ENCODE measurements around the gene RGS3. TPM values are rescaled to one million over a fixed set of nuclear protein-coding genes. Genes with fewer than 3 reads are reported as not detected.
A peak's percentile ranks its signal among the peaks of the same experiment; 100 is the strongest.

The RGS3 gene
- total and polyA plus RNA-seq, 10 of the 15 experiments (the other 5 are each of a cell fraction or from before 2014, with no cell fraction given): 2.9 to 138 (median 28.8) TPM

GRCh38 chr9:113542741-113543140, 79.2 kb downstream of the RGS3 start (continued):
- TF ChIP-seq ZNF687 (IDR thresholded peaks at IDR 0.05): no peak
- no peak for TF ChIP-seq NR2C2 (IDR thresholded peaks at IDR 0.05; ENCODE audit: borderline replicate concordance, control insufficient read depth, insufficient read length, low read depth)

- TF ChIP-seq POLR2AphosphoS5 (IDR thresholded peaks at IDR 0.05; ENCODE audit: low read length): peak; percentile 37; the same call in 1 of the 2 replicates
- TF ChIP-seq TCF3 (IDR thresholded peaks at IDR 0.05; ENCODE audit: borderline replicate concordance, insufficient read depth, low read depth, low read length): no peak
- TF ChIP-seq HDAC6 (IDR thresholded peaks at IDR 0.05; ENCODE audit: unreplicated experiment): no peak
- no peak for TF ChIP-seq SPI1 (IDR thresholded peaks at IDR 0.05; ENCODE audit: borderline replicate concordance, insufficient read depth, low read depth, low read length)
- no peak for TF ChIP-seq GABPA (IDR thresholded peaks at IDR 0.05; ENCODE audit: low read depth)
- no peak for TF ChIP-seq RCOR1 (conservative IDR thresholded peaks at IDR 0.05; ENCODE audit: low read depth, low read length)
- TF ChIP-seq ZNF274 (IDR thresholded peaks at IDR 0.05; ENCODE audit: insufficient read depth, insufficient read length): no peak
- no peak for TF ChIP-seq EP300 (IDR thresholded peaks at IDR 0.05; ENCODE audit: borderline replicate concordance in 1 of 2, control insufficient read depth in 1 of 2, low read depth in 2 of 2, low read length in 2 of 2)
- H3K79me2 ChIP-seq (ENCODE audit: control insufficient read depth, insufficient read depth, low read length): no peaks in the 10 kb centered on the region
- intact Hi-C loops (cut with micrococcal nuclease; ENCODE audit: unreplicated experiment): no loop called here
- no peak for DNase-seq (ENCODE audit: low read depth, low spot score)
- ChIA-PET POLR2A (interaction anchor here (1.1 kb wide), 1 partner anchor 22 kb away, joined by 3 read pairs; no protein-coding TSS in a partner anchor), RAD21 (ENCODE audit: unreplicated experiment) (interaction anchor here (0.9 kb wide), 1 partner anchor 39 kb away, joined by 4 read pairs; no protein-coding TSS in a partner anchor), SMC1A (ENCODE audit: uncharacterized antibody, unreplicated experiment) (interaction anchor here (0.8 to 1.3 kb wide), 2 partner anchors 22 to 115 kb away, joined by 3 to 4 read pairs; no protein-coding TSS in a partner anchor), CTCF (interaction anchor here (1.0 kb wide), 1 partner anchor 19 kb away, joined by 3 read pairs; no protein-coding TSS in a partner anchor)
- H3K4me2 ChIP-seq (ENCODE audit: control insufficient read depth, insufficient read depth): no peak overlapping the region
- no peak for FAIRE-seq
- H3K36me3 ChIP-seq (ENCODE audit: control insufficient read depth in 2 of 2, insufficient read depth in 2 of 2, low read length in 1 of 2): peaks cover 35 to 54% of the 10 kb centered on the region in 2 experiments
- peaks cover 6% of the 10 kb centered on the region for H3K4me1 ChIP-seq (ENCODE audit: control insufficient read depth, insufficient read depth, low read length)
- H3K4me3 ChIP-seq: no peak overlapping the region
- in situ Hi-C loops (cut with MboI): no loop called here
- no peaks in the 10 kb centered on the region for H3K9me3 ChIP-seq (replicated peaks; ENCODE audit: control insufficient read depth, insufficient read depth, low read length)
- H4K20me1 ChIP-seq (ENCODE audit: control insufficient read depth, insufficient read depth): no peaks in the 10 kb centered on the region; the same call in 1 of the 2 replicates
- H3K9ac ChIP-seq (ENCODE audit: control insufficient read depth, insufficient read depth, low read length): no peak overlapping the region
- 58% methylated on average over 10 of the region's 10 CpGs for WGBS (ENCODE audit: insufficient coverage, insufficient replicate concordance, low lambda C conversion rate, missing lambda C conversion rate)
- H2AFZ ChIP-seq (ENCODE audit: control insufficient read depth, low read depth, low read length): no peak overlapping the region
- no TSS peak for BruUV-seq (replicated peaks)
- no peak for ATAC-seq
- H3K27me3 ChIP-seq (replicated peaks in 1 of 2; ENCODE audit: control insufficient read depth in 2 of 2, insufficient read depth in 2 of 2, low read length in 1 of 2): no peaks in the 10 kb centered on the region
- no peak overlapping the region for H3K27ac ChIP-seq (ENCODE audit: control insufficient read depth, insufficient read depth)
Observed at GRCh38 chr9:113543296-113543981, 79.9 kb downstream of the RGS3 start.

Measured in GM12878 (cell line).